ENCODE measurements around the gene HS2ST1. TPM values are rescaled to one million over a fixed set of nuclear protein-coding genes. Genes with fewer than 3 reads are reported as not detected.

The HS2ST1 gene
- total and polyA plus RNA-seq, 2 donors (not counting 3 experiments of a cell fraction or from before 2014, with no cell fraction given) = 5.5 to 31.2 TPM

GRCh38 chr1:86942042-86942441 is 27.6 kb downstream of the HS2ST1 start:
- dilution Hi-C loops (cut with MboI; ENCODE audit: extremely low pct_ligation_motif_present, low sequenced_read_pairs) = no loop called here

More at GRCh38 chr1:86942042-86942441, 27.6 kb downstream of the HS2ST1 start:
- DNase-seq (ENCODE audit: low read depth, low spot score) (no peak), FAIRE-seq (no peak)
- Histone ChIP-seq H3K4me3 (replicated peaks in 1 of 3; ENCODE audit: insufficient read depth in 1 of 3, low read depth in 1 of 3, low read length in 3 of 3) (no peak overlapping the region), H2AFZ (ENCODE audit: low read depth, low read length) (no peak overlapping the region), H3K4me1 (ENCODE audit: control insufficient read depth, extremely low read depth, insufficient read depth, low read length) (peaks cover 7% of the 10 kb centered on the region), H3K4me2 (ENCODE audit: insufficient read depth, low read length) (no peak overlapping the region), H3K27me3 (ENCODE audit: control insufficient read depth in 2 of 2, insufficient read depth in 2 of 2, low read length in 2 of 2) (no peaks in the 10 kb centered on the region), H3K36me3 (ENCODE audit: control insufficient read depth in 2 of 2, extremely low read depth in 1 of 2, insufficient read depth in 2 of 2, low read length in 2 of 2) (no peaks in the 10 kb centered on the region), H3K9me1 (replicated peaks; ENCODE audit: control insufficient read depth, extremely low read depth, insufficient read depth, low read length) (no peaks in the 10 kb centered on the region), H3K79me2 (ENCODE audit: control insufficient read depth, insufficient read depth, low read length) (peaks cover 6% of the 10 kb centered on the region), H4K20me1 (replicated peaks; ENCODE audit: control insufficient read depth, extremely low read depth, insufficient read depth, low read length) (no peaks in the 10 kb centered on the region), H3K27ac (ENCODE audit: insufficient read depth, low read depth, low read length) (no peak overlapping the region), H3K9me3 (replicated peaks; ENCODE audit: control insufficient read depth, insufficient read depth, low read length) (no peaks in the 10 kb centered on the region), H3K9ac (replicated peaks; ENCODE audit: extremely low read depth, insufficient read depth, low read length) (no peak overlapping the region)
- BruUV-seq (replicated peaks) = no TSS peak
- ChIA-PET POLR2A (no interaction called here), CTCF (interaction anchor here (1.1 to 1.6 kb wide), 3 partner anchors 13 to 67 kb away, joined by 3 to 4 read pairs (median 3); no protein-coding TSS in a partner anchor)
- intact Hi-C loops (cut with micrococcal nuclease) = no loop called here
- no peak for TF ChIP-seq MAX (IDR thresholded peaks at IDR 0.05; ENCODE audit: insufficient read depth, insufficient read length)
- no peak for TF ChIP-seq POLR2A (IDR thresholded peaks at IDR 0.05; ENCODE audit: low read depth, low read length)
- TF ChIP-seq JUN (IDR thresholded peaks at IDR 0.05; ENCODE audit: borderline replicate concordance, insufficient read depth, insufficient read length, low read depth) = no peak
- no peak for TF ChIP-seq MYC (IDR thresholded peaks at IDR 0.05; ENCODE audit: low read depth, low read length)
- no peak for TF ChIP-seq POLR2AphosphoS5 (IDR thresholded peaks at IDR 0.05; ENCODE audit: insufficient read depth, low read depth, low read length)
- TF ChIP-seq EZH2 (IDR thresholded peaks at IDR 0.05; ENCODE audit: borderline replicate concordance, low read depth, low read length, severe bottlenecking) = no peak
- TF ChIP-seq CTCF (IDR thresholded peaks at IDR 0.05; ENCODE audit: extremely low read depth in 1 of 2, insufficient read depth in 1 of 2, low read depth in 1 of 2, low read length in 2 of 2) = no peak
- no peak for TF ChIP-seq GATA2 (IDR thresholded peaks at IDR 0.05; ENCODE audit: insufficient read depth, insufficient read length, low read depth, low read length)
- TF ChIP-seq FOS (IDR thresholded peaks at IDR 0.05; ENCODE audit: borderline replicate concordance, insufficient read depth, low read length) = no peak
